ENCODE data around the gene DNAAF2. TPM values are rescaled to one million over a fixed set of nuclear protein-coding genes. Genes with fewer than 3 reads are reported as not detected.

DNAAF2 gene
- total and polyA plus RNA-seq, 2 of the 13 experiments (the other 11 are each of a cell fraction or from before 2014, with no cell fraction given) = 6.1 to 13.6 TPM

- TF ChIP-seq ZUFSP (CRISPR knock-in tag; IDR thresholded peaks at IDR 0.05; ENCODE audit: borderline replicate concordance) = no peak
- TF ChIP-seq ZNF703 (CRISPR knock-in tag; IDR thresholded peaks at IDR 0.05; ENCODE audit: borderline replicate concordance) = no peak; the same call in 1 of the 2 replicates
- peak; percentile 90; the same call in 1 of the 2 replicates for TF ChIP-seq GTF3A (CRISPR knock-in tag; conservative IDR thresholded peaks at IDR 0.05)
- peak; percentile 91 for TF ChIP-seq MTA1 (CRISPR knock-in tag; IDR thresholded peaks at IDR 0.05; ENCODE audit: borderline replicate concordance)
- peak; percentile 92 for TF ChIP-seq ARNT2 (CRISPR knock-in tag; IDR thresholded peaks at IDR 0.05; ENCODE audit: low read depth)
- TF ChIP-seq FOXO4 (CRISPR knock-in tag; conservative IDR thresholded peaks at IDR 0.05) = no peak
- no peak for TF ChIP-seq E2F1 (CRISPR knock-in tag; IDR thresholded peaks at IDR 0.05)
- peak; percentile 38; the same call in 1 of the 2 replicates for TF ChIP-seq PRDM10 (CRISPR knock-in tag; IDR thresholded peaks at IDR 0.05; ENCODE audit: low read depth)
- TF ChIP-seq THAP11 (CRISPR knock-in tag; IDR thresholded peaks at IDR 0.05) = peak; percentile 88
- peak; percentile 78; the same call in 1 of the 2 replicates for TF ChIP-seq ZBTB25 (CRISPR knock-in tag; IDR thresholded peaks at IDR 0.05)
- peak; percentile 40; the same call in 1 of the 2 replicates for TF ChIP-seq ZNF772 (CRISPR knock-in tag; IDR thresholded peaks at IDR 0.05)
- TF ChIP-seq MAX (IDR thresholded peaks at IDR 0.05) = peak; percentile 77
- TF ChIP-seq MYPOP (CRISPR knock-in tag; IDR thresholded peaks at IDR 0.05) = peak; percentile 65; the same call in 1 of the 2 replicates
- TF ChIP-seq ASH2L (IDR thresholded peaks at IDR 0.05; ENCODE audit: insufficient read length, low read depth, low read length) = peak; percentile 95
- no peak for TF ChIP-seq HNRNPUL1 (IDR thresholded peaks at IDR 0.05; ENCODE audit: low read depth, low read length)
These were observed 1.2 kb downstream of the DNAAF2 start (continued) for GRCh38 chr14:49633640-49634546.
